CD14-positive monocyte (primary cell): ENCODE data around the gene BAHCC1. TPM values are rescaled to one million over a fixed set of nuclear protein-coding genes. Genes with fewer than 3 reads are reported as not detected.

Source experiments
- DNase-seq, 3 donors: peaks; one replicate each; pipeline ENCODE4 v3.0.0-alpha.2; 2011 to 2022
- H2AFZ ChIP-seq: 2 replicates; pipeline ENCODE4 v1.6.0; 2012; ENCODE audit warnings: mild to moderate bottlenecking, low read depth, low read length, inconsistent platforms; ENCODE audit not compliant: insufficient read depth, poor library complexity, severe bottlenecking
- H3K27ac ChIP-seq, 2 donors: 1 replicate in 1 of 2; 2 replicates in 1 of 2; pipeline ENCODE4 v1.5.1; 2012 to 2013; ENCODE audit warnings: low read length in 2 of 2, control low read depth in 1 of 2, inconsistent platforms in 1 of 2, low read depth in 1 of 2, mild to moderate bottlenecking in 1 of 2
- H3K27me3 ChIP-seq, 2 donors: one replicate each; pipeline versions ENCODE4 v1.6.0 to v1.6.1; 2011 to 2013; ENCODE audit warnings: low read length in 2 of 2; ENCODE audit not compliant: control insufficient read depth in 2 of 2, insufficient read depth in 2 of 2
- H3K36me3 ChIP-seq, 2 donors: replicated peaks in 1 of 2; 1 replicate in 1 of 2; 2 replicates in 1 of 2; pipeline versions ENCODE4 v1.5.1 to v1.6.1; 2012 to 2013; ENCODE audit warnings: low read length in 2 of 2, control low read depth in 1 of 2, inconsistent platforms in 1 of 2, mild to moderate bottlenecking in 1 of 2; ENCODE audit not compliant: insufficient read depth in 2 of 2, control insufficient read depth in 1 of 2
- H3K4me1 ChIP-seq, 2 donors: 1 replicate in 1 of 2; 2 replicates in 1 of 2; pipeline versions ENCODE4 v1.5.1 to v1.6.1; 2012 to 2013; ENCODE audit warnings: low read length in 2 of 2, control low read depth in 1 of 2, inconsistent platforms in 1 of 2, mild to moderate bottlenecking in 1 of 2, moderate library complexity in 1 of 2; ENCODE audit not compliant: insufficient read depth in 2 of 2, control insufficient read depth in 1 of 2
- H3K4me2 ChIP-seq: replicated peaks from 2 replicates; pipeline ENCODE3; 2012; ENCODE audit warnings: low read length, moderate library complexity, mild to moderate bottlenecking; ENCODE audit not compliant: poor library complexity, severe bottlenecking; ENCODE audit errors: extremely low read depth
- H3K4me3 ChIP-seq, 3 experiments: fragments of 200-600 bp in 1 of 3; sonication (generic) in 1 of 3; replicated peaks in 1 of 3; 1 replicate in 2 of 3; 2 replicates in 1 of 3; pipeline ENCODE4 v1.5.1; 2011 to 2013; ENCODE audit warnings: low read length in 3 of 3, mild to moderate bottlenecking in 3 of 3, control low read depth in 2 of 3, low read depth in 2 of 3, inconsistent platforms in 1 of 3, moderate library complexity in 1 of 3
- H3K79me2 ChIP-seq: 2 replicates; pipeline ENCODE4 v1.6.0; 2012; ENCODE audit warnings: mild to moderate bottlenecking, control low read depth, inconsistent platforms, low read length, moderate library complexity; ENCODE audit not compliant: insufficient read depth
- H3K9ac ChIP-seq: 2 replicates; pipeline ENCODE4 v1.6.0; 2017; ENCODE audit warnings: low read length, mild to moderate bottlenecking; ENCODE audit not compliant: insufficient read depth, poor library complexity, severe bottlenecking
- H3K9me3 ChIP-seq, 2 donors: replicated peaks in 1 of 2; 1 replicate in 1 of 2; 2 replicates in 1 of 2; pipeline versions ENCODE4 v1.5.1 to v1.6.1; 2012 to 2013; ENCODE audit warnings: low read length in 2 of 2, control low read depth in 1 of 2; ENCODE audit not compliant: control insufficient read depth in 1 of 2, insufficient read depth in 1 of 2
- H4K20me1 ChIP-seq: 2 replicates; pipeline ENCODE4 v1.6.0; 2012; ENCODE audit warnings: mild to moderate bottlenecking, low read length, control low read depth, moderate library complexity; ENCODE audit not compliant: insufficient read depth
- H3K27ac Mint-ChIP-seq, 7 donors: one replicate each; pipeline ENCODE4 v1.8.0; 2020; ENCODE audit warnings: mild to moderate bottlenecking in 7 of 7, mixed read lengths in 7 of 7, moderate library complexity in 6 of 7, inconsistent platforms in 2 of 7
- H3K27me3 Mint-ChIP-seq, 3 donors: one replicate each; pipeline ENCODE4 v1.8.0; 2021 to 2022; ENCODE audit warnings: low read depth in 3 of 3, mild to moderate bottlenecking in 3 of 3, mixed read lengths in 3 of 3, moderate library complexity in 3 of 3, inconsistent platforms in 1 of 3
- H3K36me3 Mint-ChIP-seq, 2 donors: one replicate each; pipeline ENCODE4 v1.8.0; 2020; ENCODE audit warnings: mixed read lengths in 2 of 2, inconsistent platforms in 1 of 2, mild to moderate bottlenecking in 1 of 2
- H3K4me1 Mint-ChIP-seq: one replicate; pipeline ENCODE4 v1.8.0; 2020; ENCODE audit warnings: mild to moderate bottlenecking, mixed read lengths
- H3K4me3 Mint-ChIP-seq, 2 donors: one replicate each; pipeline ENCODE4 v1.8.0; 2020; ENCODE audit warnings: mild to moderate bottlenecking in 2 of 2, mixed read lengths in 2 of 2, moderate library complexity in 1 of 2
- H3K9me3 Mint-ChIP-seq, 7 donors: one replicate each; pipeline ENCODE4 v1.8.0; 2020 to 2022; ENCODE audit warnings: mixed read lengths in 7 of 7, mild to moderate bottlenecking in 6 of 7, moderate library complexity in 6 of 7, inconsistent platforms in 2 of 7
- WGBS: methylation state at CpG from one replicate; pipeline ENCODE4 v1.1.5; 2013; ENCODE audit warnings: missing lambda C conversion rate; ENCODE audit not compliant: insufficient coverage; 5-methylcytosine and 5-hydroxymethylcytosine counted together
- intact Hi-C, 2 donors: fragments of 100-400 bp; cut with micrococcal nuclease; formaldehyde crosslinking; loops; one replicate each; pipeline versions ENCODE4 v1.15.0 to v1.15.1; 2023
- polyA plus RNA-seq, 3 donors: library from polyadenylated mRNA; depleted of rRNA in 1 of 3; unstranded in 2 of 3; stranded (reverse) in 1 of 3; fragments of 300-500 nt in 2 of 3; fragments of >200 nt in 1 of 3; fragmentation: Illumina TruSeq in 2 of 3; gene quantifications; 1 replicate in 2 of 3; 2 replicates in 1 of 3; pipeline ENCODE4 v1.2.3, GENCODE V29; 2012 to 2021
- TF ChIP-seq, protein P1 (sequence below): fragments of 200-600 bp; IDR thresholded peaks from one replicate; pipeline ENCODE4 v1.8.0; 2022; ENCODE audit warnings: antibody characterized with exemption, mild to moderate bottlenecking

BAHCC1 gene
- polyA plus RNA-seq, 3 donors, result 0.11 to 8.8 (median 0.27) TPM

DNA sequence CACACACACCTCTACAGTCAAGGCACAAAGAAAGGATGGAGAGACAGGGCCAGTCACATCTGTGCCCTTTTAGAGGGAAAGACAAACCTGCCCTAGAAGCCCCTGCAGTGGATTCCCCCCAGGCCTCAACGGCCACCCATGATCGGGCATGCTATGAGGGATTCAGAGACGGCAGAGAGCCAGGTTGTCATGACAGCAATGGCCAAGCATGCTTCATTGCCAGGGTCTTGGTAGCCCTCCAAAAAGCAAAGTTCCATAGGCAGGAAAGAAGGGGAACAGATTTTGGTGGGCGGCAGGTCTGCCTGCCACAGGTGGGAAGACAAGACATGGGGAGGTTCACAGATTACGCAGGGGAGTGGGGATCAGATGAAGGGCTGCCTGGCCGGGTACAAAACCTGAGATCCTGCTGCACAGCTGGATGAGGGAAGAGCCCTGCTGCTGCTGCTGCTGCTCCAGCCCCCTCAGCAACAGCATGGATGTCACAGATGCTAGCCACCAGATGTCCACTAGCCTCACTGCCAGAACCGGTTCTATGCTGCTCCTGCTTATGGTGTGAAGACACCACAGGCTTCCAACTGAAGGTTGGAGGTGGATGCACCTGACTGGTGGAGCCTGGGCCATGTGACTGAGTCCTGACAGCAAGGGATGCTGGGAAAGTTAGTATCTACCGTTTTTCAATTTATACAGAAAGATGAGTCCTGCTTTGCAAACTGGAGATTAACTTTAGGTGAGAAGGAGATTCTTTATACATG lies 99.5 kb downstream of the BAHCC1 start:
- Mint-ChIP-seq H3K27me3 (peaks cover 38 to 72% (median 43%) of the 10 kb centered on the region in 3 donors), H3K4me1 (peaks cover 4% of the 10 kb centered on the region), H3K4me3 (peak overlapping the region in 1 of 2 donors; percentile 10), H3K36me3 (no peaks in the 10 kb centered on the region), H3K9me3 (peaks cover 0 to 2% (median 0%) of the 10 kb centered on the region in 7 donors), H3K27ac (no peak overlapping the region)
- Histone ChIP-seq H3K27me3 (peaks cover 0 to 19% of the 10 kb centered on the region in 2 donors), H3K9ac (no peak overlapping the region), H2AFZ (no peak overlapping the region), H3K4me1 (no peaks in the 10 kb centered on the region), H3K9me3 (no peaks in the 10 kb centered on the region), H3K27ac (no peak overlapping the region), H3K4me3 (no peak overlapping the region), H3K79me2 (no peaks in the 10 kb centered on the region), H3K4me2 (no peak overlapping the region), H3K36me3 (no peaks in the 10 kb centered on the region), H4K20me1 (no peaks in the 10 kb centered on the region)
- DNase-seq, result no peak
- TF ChIP-seq, protein P1, sequence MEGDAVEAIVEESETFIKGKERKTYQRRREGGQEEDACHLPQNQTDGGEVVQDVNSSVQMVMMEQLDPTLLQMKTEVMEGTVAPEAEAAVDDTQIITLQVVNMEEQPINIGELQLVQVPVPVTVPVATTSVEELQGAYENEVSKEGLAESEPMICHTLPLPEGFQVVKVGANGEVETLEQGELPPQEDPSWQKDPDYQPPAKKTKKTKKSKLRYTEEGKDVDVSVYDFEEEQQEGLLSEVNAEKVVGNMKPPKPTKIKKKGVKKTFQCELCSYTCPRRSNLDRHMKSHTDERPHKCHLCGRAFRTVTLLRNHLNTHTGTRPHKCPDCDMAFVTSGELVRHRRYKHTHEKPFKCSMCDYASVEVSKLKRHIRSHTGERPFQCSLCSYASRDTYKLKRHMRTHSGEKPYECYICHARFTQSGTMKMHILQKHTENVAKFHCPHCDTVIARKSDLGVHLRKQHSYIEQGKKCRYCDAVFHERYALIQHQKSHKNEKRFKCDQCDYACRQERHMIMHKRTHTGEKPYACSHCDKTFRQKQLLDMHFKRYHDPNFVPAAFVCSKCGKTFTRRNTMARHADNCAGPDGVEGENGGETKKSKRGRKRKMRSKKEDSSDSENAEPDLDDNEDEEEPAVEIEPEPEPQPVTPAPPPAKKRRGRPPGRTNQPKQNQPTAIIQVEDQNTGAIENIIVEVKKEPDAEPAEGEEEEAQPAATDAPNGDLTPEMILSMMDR, result no peak
- intact Hi-C loops, result no loop called here
- WGBS, result 87% methylated on average over 6 of the region's 8 CpGs

DNA sequence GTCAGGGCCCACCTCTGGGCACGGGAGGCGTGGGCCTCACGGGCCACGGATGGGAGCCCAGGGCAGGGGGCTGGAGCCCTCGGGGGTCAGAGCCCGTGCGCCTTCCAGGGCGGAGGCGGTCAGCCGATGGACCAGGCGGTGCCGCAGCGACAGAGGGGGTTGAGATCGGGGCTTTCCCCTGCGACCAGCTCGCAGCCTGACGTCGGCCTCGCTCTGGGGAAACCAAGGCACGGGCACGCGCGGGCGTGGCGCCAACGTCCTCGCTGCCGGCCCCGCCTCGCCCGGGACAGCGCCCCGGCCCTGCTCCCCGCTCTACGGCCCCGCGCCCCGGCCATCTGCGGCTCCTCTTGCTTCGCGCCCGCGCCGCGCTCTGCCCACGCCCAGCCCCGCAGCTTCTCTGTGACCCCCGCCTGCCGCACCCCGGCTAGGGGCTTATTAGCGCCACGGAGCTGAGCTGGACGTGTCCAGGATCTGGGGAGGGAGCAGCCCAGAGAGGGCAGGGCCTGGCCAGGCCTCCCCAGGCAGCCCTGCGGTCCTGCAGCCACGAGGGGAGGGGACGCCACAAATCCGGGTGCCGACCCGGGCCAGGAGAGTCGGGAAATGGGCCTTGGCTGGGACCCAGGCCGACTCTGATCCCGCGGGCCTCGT lies 103.8 kb downstream of the BAHCC1 start:
- no peak overlapping the region for H3K27ac Mint-ChIP-seq
- peaks cover 0 to 2% (median 0%) of the 10 kb centered on the region in 7 donors for H3K9me3 Mint-ChIP-seq

More for the DNA sequence above, 103.8 kb downstream of the BAHCC1 start:
- no peak overlapping the region for H2AFZ ChIP-seq
- H3K79me2 ChIP-seq, result no peaks in the 10 kb centered on the region
- no peak overlapping the region for H3K9ac ChIP-seq
- no peak overlapping the region for H3K4me3 ChIP-seq
- TF ChIP-seq, protein P1, result no peak
- no peak overlapping the region for H3K4me3 Mint-ChIP-seq
- intact Hi-C loops, result no loop called here
- H3K27me3 ChIP-seq, result peaks cover 0 to 9% of the 10 kb centered on the region in 2 donors
- no peaks in the 10 kb centered on the region for H3K9me3 ChIP-seq
- H3K4me2 ChIP-seq, result no peak overlapping the region
- WGBS, result 64% methylated on average over 64 of the region's 64 CpGs
- peaks cover 27 to 63% (median 37%) of the 10 kb centered on the region in 3 donors for H3K27me3 Mint-ChIP-seq
- H4K20me1 ChIP-seq, result no peaks in the 10 kb centered on the region
- H3K4me1 Mint-ChIP-seq, result peaks cover 3% of the 10 kb centered on the region
- no peaks in the 10 kb centered on the region for H3K36me3 Mint-ChIP-seq
- no peaks in the 10 kb centered on the region for H3K4me1 ChIP-seq
- DNase-seq, result no peak
- H3K27ac ChIP-seq, result no peak overlapping the region
- no peaks in the 10 kb centered on the region for H3K36me3 ChIP-seq
